ENCODE measurements around the gene PRSS22. TPM values are rescaled to one million over a fixed set of nuclear protein-coding genes. Genes with fewer than 3 reads are reported as not detected.
"Not testable (repeated sequence)": the region's sequence is repeated elsewhere in the genome, so short reads cannot be mapped to it uniquely, and the experiment has no call there.

The PRSS22 gene
- total RNA-seq (not detected), polyA plus RNA-seq (1 to 10 TPM in 1 of 2 donors, under 1 TPM in 1; 0.31 to 1.5 TPM)
- long read RNA-seq, donor 1, result 0 reads
- long read RNA-seq, donor 2, partial matches to known transcripts, result 1 of 1 reads
- long read RNA-seq, donor 2, other reads (novel, unspliced or antisense), result 0 of 1 reads

- Histone ChIP-seq H3K4me3 (ENCODE audit: low read length in 2 of 2) (no peak within 1 kb of the TSS), H3K9me3 (ENCODE audit: control insufficient read depth, low read length) (peaks cover 8% of the 10 kb centered on the region), H3K27ac (ENCODE audit: low read depth in 1 of 2, low read length in 2 of 2) (no peak within 1 kb of the TSS), H3K27me3 (ENCODE audit: control insufficient read depth in 1 of 2, insufficient read depth in 2 of 2, low read length in 1 of 2) (peaks cover 0 to 2% of the 10 kb centered on the region in 2 donors), H3K36me3 (ENCODE audit: control insufficient read depth in 1 of 2, insufficient read depth in 2 of 2, low read length in 1 of 2) (no peaks in the 10 kb centered on the region), H3K4me1 (ENCODE audit: control insufficient read depth in 1 of 2, insufficient read depth in 2 of 2, low read length in 2 of 2) (no peaks in the 10 kb centered on the region)
- intact Hi-C loops (cut with DNase I), result no loop called here
- DNase-seq (no peak), ATAC-seq (ENCODE audit: low FRiP score) (no peak)
- 7 to 10% methylated on average over 42 of the region's 42 CpGs for WGBS, 2 donors
These were observed at the start of gene PRSS22 for GRCh38 chr16:2857451-2858244. PRSS22 (minus strand) TSS chr16:2858170; CDS start chr16:2858104, 66 bp downstream.

GRCh38 chr16:2907084-2907753, 49.2 kb upstream of the PRSS22 start:
- H3K4me1 ChIP-seq (ENCODE audit: control insufficient read depth in 1 of 2, insufficient read depth in 2 of 2, low read length in 2 of 2); H3K27me3 ChIP-seq (ENCODE audit: control insufficient read depth in 1 of 2, insufficient read depth in 2 of 2, low read length in 1 of 2); ATAC-seq (ENCODE audit: low FRiP score); intact Hi-C loops (cut with DNase I); H3K27ac ChIP-seq (ENCODE audit: low read depth in 1 of 2, low read length in 2 of 2); H3K9me3 ChIP-seq (ENCODE audit: control insufficient read depth, low read length); H3K4me3 ChIP-seq (ENCODE audit: low read length in 2 of 2); H3K36me3 ChIP-seq (ENCODE audit: control insufficient read depth in 1 of 2, insufficient read depth in 2 of 2, low read length in 1 of 2): not testable (repeated sequence)
- peak in 1 of 2 donors; percentile 74 for DNase-seq
- 6 to 7% methylated on average over 15 to 17 of the region's 17 CpGs for WGBS, 2 donors

- Histone ChIP-seq H3K27me3 (ENCODE audit: control insufficient read depth in 1 of 2, insufficient read depth in 2 of 2, low read length in 1 of 2) (peaks cover 0 to 2% of the 10 kb centered on the region in 2 donors), H3K36me3 (ENCODE audit: control insufficient read depth in 1 of 2, insufficient read depth in 2 of 2, low read length in 1 of 2) (no peaks in the 10 kb centered on the region), H3K9me3 (ENCODE audit: control insufficient read depth, low read length) (no peaks in the 10 kb centered on the region), H3K27ac (ENCODE audit: low read depth in 1 of 2, low read length in 2 of 2) (no peak overlapping the region), H3K4me1 (ENCODE audit: control insufficient read depth in 1 of 2, insufficient read depth in 2 of 2, low read length in 2 of 2) (no peaks in the 10 kb centered on the region), H3K4me3 (ENCODE audit: low read length in 2 of 2) (no peak overlapping the region)
- ATAC-seq (ENCODE audit: low FRiP score), result no peak
- WGBS, 2 donors, result 28 to 30% methylated on average over 12 of the region's 12 CpGs
- DNase-seq, result no peak
- intact Hi-C loops (cut with DNase I), result loop anchor here in 1 of 2 donors (1.0 kb wide), 1 partner anchor 23 kb away; the partner anchor contains the start of gene FLYWCH2
These were observed 48.0 kb upstream of the PRSS22 start for GRCh38 chr16:2905988-2906387.

- H3K27me3 ChIP-seq (ENCODE audit: control insufficient read depth in 1 of 2, insufficient read depth in 2 of 2, low read length in 1 of 2), result peaks cover 0 to 2% of the 10 kb centered on the region in 2 donors
- 0 to 1% methylated on average over 46 to 51 of the region's 51 CpGs for WGBS, 2 donors
- H3K36me3 ChIP-seq (ENCODE audit: control insufficient read depth in 1 of 2, insufficient read depth in 2 of 2, low read length in 1 of 2), result no peaks in the 10 kb centered on the region
These were observed 47.4 kb upstream of the PRSS22 start for GRCh38 chr16:2905241-2905987.

GRCh38 chr16:2904922-2905240, 46.9 kb upstream of the PRSS22 start:
- 0% methylated on average over 23 to 32 of the region's 32 CpGs for WGBS, 2 donors
- no peaks in the 10 kb centered on the region for H3K36me3 ChIP-seq (ENCODE audit: control insufficient read depth in 1 of 2, insufficient read depth in 2 of 2, low read length in 1 of 2)
- H3K4me3 ChIP-seq (ENCODE audit: low read length in 2 of 2), result peak overlapping the region; percentile 66 to 70
- peak overlapping the region in 1 of 2 donors; percentile 83 for H3K27ac ChIP-seq (ENCODE audit: low read depth in 1 of 2, low read length in 2 of 2)
- no peaks in the 10 kb centered on the region for H3K9me3 ChIP-seq (ENCODE audit: control insufficient read depth, low read length)
- ATAC-seq (ENCODE audit: low FRiP score) (no peak), DNase-seq (no peak)
- intact Hi-C loops (cut with DNase I), result loop anchor here in 1 of 2 donors (1.0 kb wide), 1 partner anchor 22 kb away; the partner anchor contains the start of gene FLYWCH2
- H3K27me3 ChIP-seq (ENCODE audit: control insufficient read depth in 1 of 2, insufficient read depth in 2 of 2, low read length in 1 of 2), result peaks cover 0 to 2% of the 10 kb centered on the region in 2 donors
- H3K4me1 ChIP-seq (ENCODE audit: control insufficient read depth in 1 of 2, insufficient read depth in 2 of 2, low read length in 2 of 2), result no peaks in the 10 kb centered on the region

More at GRCh38 chr16:2905241-2905987, 47.4 kb upstream of the PRSS22 start:
- H3K4me1 ChIP-seq (ENCODE audit: control insufficient read depth in 1 of 2, insufficient read depth in 2 of 2, low read length in 2 of 2), result no peaks in the 10 kb centered on the region
- H3K27ac ChIP-seq (ENCODE audit: low read depth in 1 of 2, low read length in 2 of 2), result peak overlapping the region in 1 of 2 donors; percentile 83
- intact Hi-C loops (cut with DNase I), result loop anchor here in 1 of 2 donors (1.0 kb wide), 1 partner anchor 22 kb away; the partner anchor contains the start of gene FLYWCH2
- no peaks in the 10 kb centered on the region for H3K9me3 ChIP-seq (ENCODE audit: control insufficient read depth, low read length)
- ATAC-seq (ENCODE audit: low FRiP score) (peak; percentile 95), DNase-seq (peak; percentile 99 to 100)
- H3K4me3 ChIP-seq (ENCODE audit: low read length in 2 of 2), result peak overlapping the region; percentile 66 to 70

- Histone ChIP-seq H3K4me3 (ENCODE audit: low read length in 2 of 2) (peak overlapping the region; percentile 66 to 70), H3K27ac (ENCODE audit: low read depth in 1 of 2, low read length in 2 of 2) (peak overlapping the region in 1 of 2 donors; percentile 83), H3K27me3 (ENCODE audit: control insufficient read depth in 1 of 2, insufficient read depth in 2 of 2, low read length in 1 of 2) (peaks cover 0 to 2% of the 10 kb centered on the region in 2 donors), H3K9me3 (ENCODE audit: control insufficient read depth, low read length) (no peaks in the 10 kb centered on the region), H3K4me1 (ENCODE audit: control insufficient read depth in 1 of 2, insufficient read depth in 2 of 2, low read length in 2 of 2) (no peaks in the 10 kb centered on the region), H3K36me3 (ENCODE audit: control insufficient read depth in 1 of 2, insufficient read depth in 2 of 2, low read length in 1 of 2) (no peaks in the 10 kb centered on the region)
- peak; percentile 89 for ATAC-seq (ENCODE audit: low FRiP score)
- intact Hi-C loops (cut with DNase I), result no loop called here
- DNase-seq, result peak; percentile 88 to 93
- 0% methylated on average over 59 to 62 of the region's 62 CpGs for whole genome bisulfite sequencing, 2 donors
These were observed 46.3 kb upstream of the PRSS22 start for GRCh38 chr16:2904100-2904921.

GRCh38 chr16:2902337-2903130, 44.6 kb upstream of the PRSS22 start:
- H3K36me3 ChIP-seq (ENCODE audit: control insufficient read depth in 1 of 2, insufficient read depth in 2 of 2, low read length in 1 of 2), result no peaks in the 10 kb centered on the region
- H3K9me3 ChIP-seq (ENCODE audit: control insufficient read depth, low read length), result no peaks in the 10 kb centered on the region
- H3K27ac ChIP-seq (ENCODE audit: low read depth in 1 of 2, low read length in 2 of 2), result no peak overlapping the region
- DNase-seq (no peak), ATAC-seq (ENCODE audit: low FRiP score) (no peak)
- WGBS, 2 donors, result 92 to 95% methylated on average over 9 of the region's 9 CpGs
- H3K4me1 ChIP-seq (ENCODE audit: control insufficient read depth in 1 of 2, insufficient read depth in 2 of 2, low read length in 2 of 2), result no peaks in the 10 kb centered on the region
- H3K4me3 ChIP-seq (ENCODE audit: low read length in 2 of 2), result no peak overlapping the region
- intact Hi-C loops (cut with DNase I), result no loop called here
- peaks cover 0 to 2% of the 10 kb centered on the region in 2 donors for H3K27me3 ChIP-seq (ENCODE audit: control insufficient read depth in 1 of 2, insufficient read depth in 2 of 2, low read length in 1 of 2)

Measured in aorta (tissue), 5 donors.